HepG2 (cell line): Measurements from ENCODE around the gene CNDP1. TPM values are rescaled to one million over a fixed set of nuclear protein-coding genes. Genes with fewer than 3 reads are reported as not detected.
A peak's percentile ranks its signal among the peaks of the same experiment; 100 is the strongest.

ENCODE experiments used
- ELF1 ChIP-seq: sonication (generic); formaldehyde crosslinking; IDR thresholded peaks from 2 replicates; pipeline ENCODE4 v1.4.0; 2020; ENCODE audit warnings: missing genetic modification reagents
- ELF3 ChIP-seq: IDR thresholded peaks from 2 replicates; pipeline ENCODE4 v1.6.1; 2016; ENCODE audit warnings: missing genetic modification reagents, missing compliant biosample characterization
- FOXP1 ChIP-seq, 2 experiments: fragments of 450-650 bp in 1 of 2; IDR thresholded peaks; 2 replicates each; pipeline ENCODE4 v1.6.1; 2017 to 2018; ENCODE audit warnings: antibody characterized with exemption in 1 of 2
- HIC2 ChIP-seq: sonication (generic); formaldehyde crosslinking; IDR thresholded peaks from 2 replicates; pipeline ENCODE4 v1.9.0; 2022; ENCODE audit warnings: low read depth, missing genetic modification reagents
- MAFF ChIP-seq: IDR thresholded peaks from 2 replicates; pipeline ENCODE4 v1.6.1; 2011; ENCODE audit warnings: low read depth, low read length, improper control_type of control experiment
- MTF2 ChIP-seq: sonication (generic); formaldehyde crosslinking; IDR thresholded peaks from 2 replicates; pipeline ENCODE4 v1.5.0; 2020; ENCODE audit warnings: missing genetic modification reagents, borderline replicate concordance
- NCOA5 ChIP-seq: sonication (generic); formaldehyde crosslinking; IDR thresholded peaks from 2 replicates; pipeline ENCODE4 v1.4.0; 2020; ENCODE audit warnings: missing genetic modification reagents
- NFKBIZ ChIP-seq: IDR thresholded peaks from 2 replicates; pipeline ENCODE4 v1.6.1; 2018; ENCODE audit warnings: missing genetic modification reagents, missing compliant biosample characterization
- PRDM15 ChIP-seq: sonication (generic); formaldehyde crosslinking; IDR thresholded peaks from 2 replicates; pipeline ENCODE4 v1.4.0; 2020; ENCODE audit warnings: missing genetic modification reagents
- TAF15 ChIP-seq: fragments of 200-400 bp; formaldehyde crosslinking; IDR thresholded peaks from one replicate; pipeline ENCODE4 v1.6.1; 2018; ENCODE audit warnings: mild to moderate bottlenecking, low read depth, low read length; ENCODE audit not compliant: poor library complexity, severe bottlenecking
- TOPORS ChIP-seq: sonication (generic); formaldehyde crosslinking; IDR thresholded peaks from 2 replicates; pipeline ENCODE4 v1.8.0; 2023; ENCODE audit warnings: mild to moderate bottlenecking, missing genetic modification reagents
- WIZ ChIP-seq: sonication (generic); formaldehyde crosslinking; IDR thresholded peaks from 2 replicates; pipeline ENCODE4 v1.5.1; 2020; ENCODE audit warnings: mild to moderate bottlenecking, missing genetic modification reagents
- ZFP41 ChIP-seq: sonication (generic); formaldehyde crosslinking; IDR thresholded peaks from 2 replicates; pipeline ENCODE4 v1.4.0; 2020; ENCODE audit warnings: mild to moderate bottlenecking, missing genetic modification reagents, borderline replicate concordance
- ZNF160 ChIP-seq: sonication (generic); formaldehyde crosslinking; IDR thresholded peaks from 2 replicates; pipeline ENCODE4 v1.8.0; 2022; ENCODE audit warnings: mild to moderate bottlenecking, inconsistent platforms, missing genetic modification reagents
- ZNF180 ChIP-seq: sonication (generic); formaldehyde crosslinking; IDR thresholded peaks from 2 replicates; pipeline ENCODE4 v1.4.0; 2020; ENCODE audit warnings: low read depth, missing genetic modification reagents, borderline replicate concordance
- ZNF513 ChIP-seq: sonication (generic); formaldehyde crosslinking; conservative IDR thresholded peaks from 2 replicates; pipeline ENCODE4 v1.5.0; 2020; ENCODE audit warnings: missing genetic modification reagents
- ZNF569 ChIP-seq: sonication (generic); formaldehyde crosslinking; IDR thresholded peaks from 2 replicates; pipeline ENCODE4 v1.5.0; 2020; ENCODE audit warnings: mild to moderate bottlenecking, missing genetic modification reagents, moderate library complexity, borderline replicate concordance
- ZNF597 ChIP-seq: sonication (generic); formaldehyde crosslinking; IDR thresholded peaks from 2 replicates; pipeline ENCODE4 v1.5.0; 2020; ENCODE audit warnings: missing genetic modification reagents
- ZNF703 ChIP-seq: sonication (generic); formaldehyde crosslinking; IDR thresholded peaks from 2 replicates; pipeline ENCODE4 v1.5.1; 2020; ENCODE audit warnings: missing genetic modification reagents, mild to moderate bottlenecking, moderate library complexity, borderline replicate concordance
- ZNF766 ChIP-seq: sonication (generic); formaldehyde crosslinking; IDR thresholded peaks from 2 replicates; pipeline ENCODE4 v1.5.0; 2020; ENCODE audit warnings: missing genetic modification reagents, borderline replicate concordance
- polyA plus RNA-seq, 8 experiments: library from polyadenylated mRNA; depleted of rRNA in 3 of 8; stranded (reverse) in 7 of 8; unstranded in 1 of 8; fragments of >200 nt; fragmentation: Illumina TruSeq in 4 of 8; extraction: Trizol in 4 of 8; gene quantifications; 2 replicates each; pipeline versions ENCODE4 v1.2.1 to v1.2.3, GENCODE V29; 2011 to 2016; ENCODE audit warnings: low read depth in 4 of 8, missing spikeins in 1 of 8, mixed read lengths in 1 of 8; ENCODE audit not compliant: insufficient read depth in 1 of 8
- total RNA-seq, 5 experiments: library from RNA; depleted of rRNA; stranded (reverse); fragments of >200 nt; fragmentation: Illumina TruSeq; extraction: Trizol; gene quantifications; 2 replicates each; pipeline ENCODE4 v1.2.3, GENCODE V29; 2016; ENCODE audit warnings: low read depth in 1 of 5

Gene CNDP1
- total and polyA plus RNA-seq, 2 of the 13 experiments (the other 11 are each of a cell fraction or from before 2014, with no cell fraction given) = 0.01 TPM; not detected in 1

- TF ChIP-seq ZNF513 (0 out of 2 replicates have a peak, but pooled peaks have one; percentile 65), NCOA5 (CRISPR knock-in tag) (no peak), ZFP41 (CRISPR knock-in tag) (0 out of 2 replicates have a peak, but pooled peaks have one; percentile 61), ZNF160 (CRISPR knock-in tag) (peak; percentile 63; the same call in 1 of the 2 replicates), ZNF597 (no peak), WIZ (CRISPR knock-in tag) (peak; percentile 50; the same call in 1 of the 2 replicates), ZNF569 (CRISPR knock-in tag) (no peak), ZNF766 (CRISPR knock-in tag) (peak; percentile 26; the same call in 1 of the 2 replicates), ELF3 (CRISPR knock-in tag) (peak; percentile 71), ZNF180 (no peak), MTF2 (CRISPR knock-in tag) (no peak), ZNF703 (CRISPR knock-in tag) (no peak; the same call in 1 of the 2 replicates), TAF15 (peak; percentile 46), HIC2 (CRISPR knock-in tag) (no peak), FOXP1 (IDR thresholded peaks at IDR 0.05) (no peak), FOXP1 (CRISPR knock-in tag; IDR thresholded peaks at IDR 0.05) (no peak), TOPORS (CRISPR knock-in tag) (no peak), NFKBIZ (CRISPR knock-in tag) (no peak; the same call in 1 of the 2 replicates), MAFF (0 out of 2 replicates have a peak, but pooled peaks have one; percentile 1), PRDM15 (CRISPR knock-in tag) (0 out of 2 replicates have a peak, but pooled peaks have one; percentile 26), ELF1 (peak; percentile 95)
Observed at GRCh38 chr18:74495581-74496507, 38.5 kb upstream of the CNDP1 start, which contains the start of gene CNDP2 (continued).
